ENCODE results near the gene RFLNA.

DNA sequence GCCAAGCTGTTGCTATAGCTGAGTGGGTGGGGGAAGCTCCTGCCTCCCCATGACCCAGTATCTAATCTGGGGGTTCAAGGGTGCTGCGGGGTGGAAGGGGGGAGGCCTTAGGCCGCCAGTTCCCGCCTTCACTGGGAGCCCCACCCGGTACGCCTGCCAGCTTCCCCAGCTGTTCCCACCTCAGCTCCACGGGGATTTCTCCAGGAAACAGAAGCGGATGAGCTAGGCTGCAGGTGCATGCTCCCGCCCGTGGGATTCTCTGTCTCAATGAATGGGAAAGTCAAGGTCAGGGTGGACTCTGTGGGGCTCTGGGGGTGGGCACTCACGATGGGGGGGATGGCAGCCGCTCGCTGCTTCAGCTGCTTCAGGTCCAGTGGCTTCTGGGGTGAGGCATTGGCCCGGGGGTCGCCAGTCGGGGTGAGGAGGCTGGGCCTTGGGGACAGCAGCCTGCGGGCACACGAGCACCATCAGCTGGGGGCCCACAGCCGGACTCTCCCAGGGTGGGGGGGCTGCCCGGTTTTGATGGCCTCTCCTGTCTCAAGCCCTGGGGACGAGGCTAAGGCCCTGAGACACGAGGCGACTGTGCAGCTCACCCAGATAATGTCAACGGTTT, 68.6 kb downstream of the RFLNA start:
- TF ChIP-seq, protein P1, sequence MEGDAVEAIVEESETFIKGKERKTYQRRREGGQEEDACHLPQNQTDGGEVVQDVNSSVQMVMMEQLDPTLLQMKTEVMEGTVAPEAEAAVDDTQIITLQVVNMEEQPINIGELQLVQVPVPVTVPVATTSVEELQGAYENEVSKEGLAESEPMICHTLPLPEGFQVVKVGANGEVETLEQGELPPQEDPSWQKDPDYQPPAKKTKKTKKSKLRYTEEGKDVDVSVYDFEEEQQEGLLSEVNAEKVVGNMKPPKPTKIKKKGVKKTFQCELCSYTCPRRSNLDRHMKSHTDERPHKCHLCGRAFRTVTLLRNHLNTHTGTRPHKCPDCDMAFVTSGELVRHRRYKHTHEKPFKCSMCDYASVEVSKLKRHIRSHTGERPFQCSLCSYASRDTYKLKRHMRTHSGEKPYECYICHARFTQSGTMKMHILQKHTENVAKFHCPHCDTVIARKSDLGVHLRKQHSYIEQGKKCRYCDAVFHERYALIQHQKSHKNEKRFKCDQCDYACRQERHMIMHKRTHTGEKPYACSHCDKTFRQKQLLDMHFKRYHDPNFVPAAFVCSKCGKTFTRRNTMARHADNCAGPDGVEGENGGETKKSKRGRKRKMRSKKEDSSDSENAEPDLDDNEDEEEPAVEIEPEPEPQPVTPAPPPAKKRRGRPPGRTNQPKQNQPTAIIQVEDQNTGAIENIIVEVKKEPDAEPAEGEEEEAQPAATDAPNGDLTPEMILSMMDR (IDR thresholded peaks at IDR 0.05 in 4 of 5, conservative IDR thresholded peaks at IDR 0.05 in 1 of 5) = no peak
- no peak for TF ChIP-seq POLR2A (IDR thresholded peaks at IDR 0.05)
